Activated naive CD4-positive, alpha-beta T cell treated with anti-CD3 and anti-CD28 coated beads, Interleukin-2, amount 50 U/mL, for 72 hours (primary cell): ENCODE data around the gene H1-8. TPM values are rescaled to one million over a fixed set of nuclear protein-coding genes. Genes with fewer than 3 reads are reported as not detected.

ENCODE experiments used
- ATAC-seq, 2 donors: fragments of 150-1000 bp; cut with Tn5 transposase; 2 replicates each; pipeline ENCODE4 v1.10.0; 2021; ENCODE audit warnings: mild to moderate bottlenecking in 2 of 2, moderate library complexity in 2 of 2
- DNase-seq, 2 donors: peaks; one replicate each; pipeline ENCODE4 v3.0.0; 2021 to 2022; ENCODE audit warnings: low spot score in 2 of 2
- H3K27ac Mint-ChIP-seq, 2 donors: one replicate each; pipeline ENCODE4 v1.8.0; 2022; ENCODE audit warnings: mild to moderate bottlenecking in 2 of 2, mixed read lengths in 2 of 2
- H3K36me3 Mint-ChIP-seq, 2 donors: one replicate each; pipeline ENCODE4 v1.8.0; 2022; ENCODE audit warnings: mixed read lengths in 2 of 2
- H3K9me3 Mint-ChIP-seq, 2 donors: one replicate each; pipeline ENCODE4 v1.8.0; 2022; ENCODE audit warnings: mixed read lengths in 2 of 2
- total RNA-seq, 2 donors: library from RNA; stranded (reverse); gene quantifications; one replicate each; pipeline ENCODE4 v1.2.3, GENCODE V29; 2022

H1-8 gene
- total RNA-seq, 2 donors from 2014 or later = not detected

DNA sequence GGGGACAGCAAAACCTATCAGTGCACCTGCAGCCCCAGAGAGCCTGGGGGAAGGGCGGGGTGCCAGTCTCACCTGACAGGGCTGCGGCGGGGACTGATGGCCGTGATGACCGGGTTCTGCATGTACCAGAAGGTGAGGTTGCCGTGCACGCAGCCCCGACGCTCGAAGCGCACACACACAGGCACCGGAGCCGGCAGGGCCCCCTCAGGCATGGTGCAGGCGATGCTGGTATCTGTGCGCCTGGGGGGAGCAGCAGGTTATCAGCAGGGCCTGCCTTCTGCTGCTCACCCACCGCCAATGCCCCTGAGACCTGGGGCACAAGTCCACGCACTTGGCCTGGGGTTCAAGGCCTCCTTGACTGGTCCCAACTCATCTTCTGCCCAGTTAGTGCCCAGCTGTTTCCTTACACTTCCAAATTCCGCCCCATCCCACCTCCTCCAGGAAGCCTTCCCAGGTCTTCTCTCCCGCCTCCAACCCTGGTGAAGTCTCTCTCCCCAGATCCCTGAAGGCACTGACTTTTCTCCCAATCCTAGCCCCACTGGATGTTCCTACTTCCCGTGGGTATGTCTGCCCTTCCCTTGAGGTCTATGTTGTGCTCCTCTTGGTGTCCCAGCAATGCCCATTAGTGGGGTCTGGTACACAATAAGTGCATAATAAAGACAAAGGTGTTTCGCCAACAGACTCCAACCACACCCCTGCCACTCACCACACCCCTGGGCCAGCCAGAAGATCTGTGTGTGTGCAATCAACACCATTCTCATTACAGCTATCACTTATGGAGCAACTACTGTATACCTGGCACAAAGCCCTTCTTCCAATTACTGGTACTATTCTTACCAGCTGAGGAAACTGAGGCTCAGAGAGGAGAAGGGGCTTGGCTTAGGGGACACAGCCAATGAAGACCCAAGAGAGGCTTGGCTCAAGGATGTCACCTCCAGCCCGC is 28.9 kb downstream of the H1-8 start:
- no peak for DNase-seq
- H3K9me3 Mint-ChIP-seq = no peaks in the 10 kb centered on the region
- no peak overlapping the region for H3K27ac Mint-ChIP-seq
- no peaks in the 10 kb centered on the region for H3K36me3 Mint-ChIP-seq
- ATAC-seq = no peak

GRCh38 chr3:129572603-129573002 is 29.6 kb downstream of the H1-8 start:
- Mint-ChIP-seq H3K36me3 (no peaks in the 10 kb centered on the region), H3K27ac (no peak overlapping the region), H3K9me3 (no peaks in the 10 kb centered on the region)
- ATAC-seq (no peak), DNase-seq (no peak)

- DNase-seq = no peak
- H3K9me3 Mint-ChIP-seq = no peaks in the 10 kb centered on the region
- ATAC-seq = no peak
- H3K36me3 Mint-ChIP-seq = no peaks in the 10 kb centered on the region
- H3K27ac Mint-ChIP-seq = no peak overlapping the region
Measured at GRCh38 chr3:129573493-129573892, 30.5 kb downstream of the H1-8 start.

DNA sequence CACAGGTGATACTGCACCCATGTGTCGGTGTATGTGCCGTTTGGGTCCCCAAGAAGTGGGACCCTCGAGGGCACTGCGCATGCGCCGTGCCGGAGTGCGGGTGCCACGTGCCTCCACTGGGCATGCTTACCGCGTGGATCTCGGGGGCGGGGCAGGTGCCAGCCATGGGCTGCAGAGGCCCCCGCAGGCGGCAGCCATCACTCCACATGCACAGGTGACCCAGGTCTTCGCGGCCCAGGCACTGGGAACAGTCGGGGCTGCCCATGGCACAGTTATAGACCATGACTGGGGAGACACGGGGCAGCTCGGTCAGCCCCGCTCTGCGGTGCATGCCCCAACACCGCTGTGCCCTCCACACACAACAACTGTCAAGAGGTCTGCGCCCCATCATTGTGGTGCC is 31.2 kb downstream of the H1-8 start:
- Mint-ChIP-seq H3K9me3 (no peaks in the 10 kb centered on the region), H3K36me3 (no peaks in the 10 kb centered on the region), H3K27ac (peak overlapping the region in 1 of 2 donors; percentile 56)
- DNase-seq = no peak
- ATAC-seq = no peak

DNA sequence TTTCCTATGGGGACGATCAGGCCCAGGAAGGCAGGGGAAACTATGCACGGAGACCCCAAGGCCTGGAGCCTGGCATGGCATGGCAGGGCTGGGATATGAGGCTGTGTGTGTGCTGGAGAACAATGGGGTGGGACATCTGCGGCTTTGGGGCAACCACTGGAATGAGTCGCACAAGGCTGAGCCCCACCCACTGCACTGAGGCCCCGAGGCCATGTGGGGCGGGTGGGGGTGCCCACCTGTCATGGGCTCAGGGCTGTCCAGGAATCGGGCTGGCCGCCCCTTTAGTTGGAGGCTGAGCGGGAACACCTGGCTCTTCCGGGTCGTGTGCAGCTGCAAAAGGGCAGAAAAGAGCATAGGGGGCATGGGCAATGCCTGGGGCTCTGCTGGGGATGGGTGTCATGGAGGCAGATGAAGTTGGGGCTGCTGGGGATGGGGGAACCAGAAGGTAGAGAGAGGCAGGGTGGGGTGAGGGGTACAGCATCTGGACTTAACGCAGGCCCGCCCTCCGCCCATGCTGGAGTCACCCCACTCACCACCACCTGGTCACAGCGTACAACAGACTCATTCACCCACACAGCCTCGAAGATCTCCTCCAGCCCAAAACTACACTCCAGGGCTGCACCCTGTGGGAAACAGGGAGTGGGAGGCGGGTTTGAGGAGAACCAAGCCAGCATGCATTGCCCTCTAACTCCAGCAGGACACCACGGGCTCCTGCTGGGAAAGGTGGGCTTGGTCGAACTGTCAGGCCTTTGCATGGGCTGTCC is 32.4 kb downstream of the H1-8 start:
- DNase-seq (no peak), ATAC-seq (no peak)
- Mint-ChIP-seq H3K36me3 (no peaks in the 10 kb centered on the region), H3K9me3 (no peaks in the 10 kb centered on the region), H3K27ac (no peak overlapping the region)

GRCh38 chr3:129575997-129576384 is 33.0 kb downstream of the H1-8 start:
- no peaks in the 10 kb centered on the region for H3K36me3 Mint-ChIP-seq
- no peak overlapping the region for H3K27ac Mint-ChIP-seq
- ATAC-seq (no peak), DNase-seq (no peak)
- no peaks in the 10 kb centered on the region for H3K9me3 Mint-ChIP-seq

- ATAC-seq (peak; percentile 37 to 52), DNase-seq (no peak)
- Mint-ChIP-seq H3K9me3 (no peaks in the 10 kb centered on the region), H3K36me3 (no peaks in the 10 kb centered on the region), H3K27ac (no peak overlapping the region)
Measured at GRCh38 chr3:129576514-129577352, 33.8 kb downstream of the H1-8 start.

- H3K36me3 Mint-ChIP-seq = no peaks in the 10 kb centered on the region
- H3K27ac Mint-ChIP-seq = no peak overlapping the region
- DNase-seq (no peak), ATAC-seq (no peak)
- no peaks in the 10 kb centered on the region for H3K9me3 Mint-ChIP-seq
Measured at GRCh38 chr3:129577366-129577765, 34.4 kb downstream of the H1-8 start.

DNA sequence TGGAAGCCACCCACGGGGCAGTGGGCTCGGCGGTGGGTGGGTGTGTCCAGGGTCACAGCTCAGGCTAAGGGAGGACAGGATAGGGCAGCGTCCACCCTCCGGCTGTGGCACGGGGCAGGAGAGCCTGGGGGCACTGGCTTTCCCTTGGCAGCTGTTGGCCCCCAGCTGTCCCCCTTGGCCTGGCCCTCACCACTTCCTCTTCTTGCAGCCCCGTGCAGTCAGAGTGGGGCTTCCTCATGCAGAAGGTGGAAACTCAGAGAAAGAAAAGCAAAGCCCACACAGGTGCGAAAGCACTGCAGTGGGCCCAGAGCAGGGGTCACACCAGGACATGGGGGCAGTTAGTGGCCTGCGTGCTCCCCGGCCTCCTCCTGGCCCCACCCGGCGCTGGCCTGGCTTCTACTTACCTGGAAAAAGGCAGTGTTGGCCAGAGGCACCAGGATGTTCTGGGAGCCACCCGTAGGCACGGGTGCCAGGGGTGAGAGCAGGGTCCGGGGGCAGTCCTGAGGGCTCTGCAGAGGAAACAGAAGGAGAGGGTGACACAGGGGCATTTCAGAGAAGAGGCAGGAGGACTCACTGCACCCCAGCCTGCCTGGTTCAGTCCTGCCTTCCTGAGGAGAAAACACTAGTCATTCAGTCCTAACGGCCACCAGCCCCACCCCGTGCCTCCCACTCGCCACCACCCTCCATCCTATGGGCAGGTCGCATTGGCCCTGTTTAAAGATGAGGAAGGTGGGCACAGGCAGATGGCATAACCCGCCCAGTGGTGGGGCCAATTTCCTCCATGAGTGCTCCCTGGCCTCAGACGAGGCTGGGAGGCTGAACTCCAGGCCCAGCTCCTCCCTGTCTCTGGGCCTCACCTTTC is 35.2 kb downstream of the H1-8 start:
- no peak for DNase-seq
- peak in 1 of 2 donors; percentile 11 for ATAC-seq
- Mint-ChIP-seq H3K27ac (no peak overlapping the region), H3K36me3 (no peaks in the 10 kb centered on the region), H3K9me3 (no peaks in the 10 kb centered on the region)

DNA sequence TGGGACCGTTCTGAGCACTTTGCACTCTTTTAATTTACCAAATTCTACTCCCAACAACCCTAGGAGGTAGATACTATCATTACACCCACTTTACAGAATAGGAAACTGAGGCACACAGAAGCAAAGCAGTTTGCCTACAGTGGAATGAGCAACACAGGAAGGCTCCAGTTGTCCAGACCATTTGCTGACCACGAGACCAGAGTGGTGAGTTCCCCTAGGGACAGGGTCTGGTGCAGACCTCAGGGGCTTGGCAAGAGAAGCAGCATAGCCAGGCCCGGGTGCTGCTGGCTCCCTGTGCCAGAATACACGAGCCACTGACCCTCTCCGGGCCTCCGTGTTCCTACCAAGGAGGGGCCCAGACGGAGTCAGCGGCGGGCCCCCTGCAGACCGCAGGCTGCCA is 37.0 kb downstream of the H1-8 start:
- H3K9me3 Mint-ChIP-seq = no peaks in the 10 kb centered on the region

DNA sequence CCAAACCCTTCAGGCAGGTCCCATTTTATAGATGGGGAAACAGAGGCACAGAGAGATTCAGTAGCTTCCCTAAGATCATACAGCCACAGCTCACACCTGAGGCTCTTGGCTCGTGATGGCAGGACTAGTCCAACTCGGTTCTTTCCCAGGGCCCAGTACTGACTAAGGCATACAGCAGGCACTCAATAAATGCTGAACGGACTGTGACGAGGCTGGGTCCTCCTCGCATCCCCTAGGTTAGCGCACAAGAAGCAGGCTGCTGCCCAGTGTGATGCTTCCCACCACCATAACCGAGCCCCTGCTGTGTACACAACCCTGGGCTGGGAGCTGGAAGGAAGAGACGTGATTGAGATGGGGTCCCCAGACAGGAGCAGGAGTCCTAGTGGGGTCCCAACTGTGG is 38.6 kb downstream of the H1-8 start:
- Mint-ChIP-seq H3K27ac (no peak overlapping the region), H3K36me3 (no peaks in the 10 kb centered on the region), H3K9me3 (no peaks in the 10 kb centered on the region)
- DNase-seq (no peak), ATAC-seq (no peak)

More for the DNA sequence above, 37.0 kb downstream of the H1-8 start:
- no peak for DNase-seq
- Mint-ChIP-seq H3K27ac (no peak overlapping the region), H3K36me3 (no peaks in the 10 kb centered on the region)
- ATAC-seq = no peak

GRCh38 chr3:129582799-129583198 is 39.8 kb downstream of the H1-8 start:
- ATAC-seq (no peak), DNase-seq (no peak)
- no peaks in the 10 kb centered on the region for H3K9me3 Mint-ChIP-seq
- H3K27ac Mint-ChIP-seq = no peak overlapping the region
- no peaks in the 10 kb centered on the region for H3K36me3 Mint-ChIP-seq

DNA sequence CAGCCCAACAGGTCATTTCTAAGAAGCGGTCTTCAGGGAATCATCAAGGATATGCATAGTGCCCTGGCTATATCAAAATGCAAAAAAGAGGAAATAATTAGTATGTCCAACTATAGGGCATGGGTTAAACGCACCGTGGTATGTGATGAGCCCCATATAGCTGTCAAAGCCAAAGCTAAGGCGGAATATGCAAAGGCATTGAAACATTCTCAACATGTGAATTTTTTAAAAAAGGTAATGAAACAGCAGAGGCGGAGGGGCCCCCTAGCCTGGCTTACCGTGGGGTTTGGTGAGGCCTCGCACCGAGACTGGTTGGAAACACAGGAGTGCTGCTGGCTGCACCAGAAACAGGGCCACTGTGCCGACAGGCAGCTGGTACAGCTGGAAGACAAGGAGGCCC is 40.3 kb downstream of the H1-8 start:
- H3K27ac Mint-ChIP-seq = no peak overlapping the region
- DNase-seq = no peak
- ATAC-seq = no peak
- no peaks in the 10 kb centered on the region for H3K9me3 Mint-ChIP-seq
- no peaks in the 10 kb centered on the region for H3K36me3 Mint-ChIP-seq

DNA sequence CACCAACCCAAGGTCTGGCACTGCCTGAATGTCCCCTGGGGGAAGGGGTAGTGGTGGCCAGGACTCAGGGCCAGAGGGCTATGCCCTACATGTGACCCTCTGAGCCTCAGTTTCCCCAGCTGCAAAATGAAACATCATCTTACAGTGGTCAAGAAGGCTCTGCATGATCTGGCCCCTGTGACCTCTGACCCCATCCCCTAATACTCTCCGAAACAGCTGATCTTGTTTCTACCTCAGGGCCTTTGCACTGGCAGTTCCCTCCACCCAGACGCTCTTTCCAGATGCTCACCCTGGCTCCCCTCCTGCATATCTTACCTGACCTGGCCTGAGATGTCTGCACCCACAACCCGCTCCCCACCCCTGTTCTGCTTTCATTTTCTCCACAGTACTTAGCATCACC is 41.7 kb downstream of the H1-8 start:
- ATAC-seq (no peak), DNase-seq (no peak)
- H3K27ac Mint-ChIP-seq = no peak overlapping the region
- no peaks in the 10 kb centered on the region for H3K9me3 Mint-ChIP-seq
- no peaks in the 10 kb centered on the region for H3K36me3 Mint-ChIP-seq

DNA sequence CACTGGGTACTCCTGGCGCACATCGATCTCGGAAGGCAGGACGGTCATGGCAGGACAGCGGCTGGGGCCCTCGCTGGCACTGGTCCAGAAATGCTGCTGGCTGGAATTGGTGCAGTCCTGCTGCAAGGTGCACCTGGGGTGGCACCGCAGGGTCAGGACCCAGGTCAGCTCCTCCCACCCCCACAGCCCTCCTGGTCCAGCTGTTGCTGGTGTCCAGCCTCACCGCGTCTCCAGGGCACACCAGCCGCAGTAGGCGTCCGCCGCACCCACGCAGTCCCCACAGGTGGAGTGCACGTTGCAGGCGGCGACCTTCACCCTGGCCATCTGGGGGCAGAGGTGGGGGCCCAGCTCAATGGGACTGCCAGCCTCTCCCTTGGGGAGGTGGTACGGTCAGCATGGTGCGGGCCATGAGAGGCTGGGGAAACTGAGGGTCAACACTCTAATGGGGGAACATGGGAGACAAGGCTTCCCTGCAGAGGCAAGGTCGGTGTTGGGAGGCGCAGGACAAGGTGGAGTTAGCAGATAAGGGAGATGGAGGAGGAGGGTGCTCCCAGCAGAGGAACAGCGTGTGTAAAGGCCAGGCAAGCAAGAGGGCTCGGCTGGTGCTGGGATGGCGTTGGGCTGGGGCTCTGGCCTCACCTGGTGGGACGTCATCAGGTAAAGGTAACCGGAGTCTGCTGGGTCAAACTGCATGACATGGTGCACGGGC is 43.1 kb downstream of the H1-8 start:
- DNase-seq (no peak), ATAC-seq (no peak)
- H3K9me3 Mint-ChIP-seq = no peaks in the 10 kb centered on the region
- no peak overlapping the region for H3K27ac Mint-ChIP-seq
- no peaks in the 10 kb centered on the region for H3K36me3 Mint-ChIP-seq
